ENCODE data around the gene PIRT.

DNA sequence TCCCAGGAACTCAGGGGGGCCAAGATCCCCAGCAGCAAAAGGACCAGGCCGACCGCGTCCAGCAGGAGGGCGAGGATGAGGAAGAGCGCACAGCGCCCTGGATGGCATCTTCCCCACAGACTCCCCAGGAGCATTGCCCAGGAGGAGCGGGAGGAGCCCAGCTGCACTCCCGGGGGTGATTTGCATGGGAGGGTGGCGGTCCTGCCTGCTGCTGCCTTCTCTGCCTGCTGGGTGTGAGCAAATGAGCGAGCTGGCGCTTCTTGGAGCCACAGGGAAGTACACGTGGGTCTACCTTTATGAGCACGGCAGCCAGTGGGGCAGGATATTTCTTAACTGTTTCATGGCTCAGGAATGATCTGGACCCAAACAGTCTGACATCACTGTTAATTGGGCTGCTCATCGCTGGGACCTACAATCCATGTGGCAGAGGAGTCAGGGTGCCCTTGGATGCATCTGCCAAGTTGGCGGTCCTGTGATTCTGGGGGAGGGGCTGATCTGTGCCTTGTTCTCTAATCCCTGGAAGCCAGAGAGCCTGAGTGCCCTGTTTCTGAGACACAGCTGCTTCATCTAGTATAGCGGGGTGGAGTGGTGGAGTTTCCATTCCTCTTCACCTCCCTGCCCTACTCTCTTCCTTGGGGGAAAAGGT is 33.9 kb downstream of the PIRT start, which contains the start of gene TMEM238L:
- TF ChIP-seq POLR2A (IDR thresholded peaks at IDR 0.05) = no peak
- TF ChIP-seq, protein P1, sequence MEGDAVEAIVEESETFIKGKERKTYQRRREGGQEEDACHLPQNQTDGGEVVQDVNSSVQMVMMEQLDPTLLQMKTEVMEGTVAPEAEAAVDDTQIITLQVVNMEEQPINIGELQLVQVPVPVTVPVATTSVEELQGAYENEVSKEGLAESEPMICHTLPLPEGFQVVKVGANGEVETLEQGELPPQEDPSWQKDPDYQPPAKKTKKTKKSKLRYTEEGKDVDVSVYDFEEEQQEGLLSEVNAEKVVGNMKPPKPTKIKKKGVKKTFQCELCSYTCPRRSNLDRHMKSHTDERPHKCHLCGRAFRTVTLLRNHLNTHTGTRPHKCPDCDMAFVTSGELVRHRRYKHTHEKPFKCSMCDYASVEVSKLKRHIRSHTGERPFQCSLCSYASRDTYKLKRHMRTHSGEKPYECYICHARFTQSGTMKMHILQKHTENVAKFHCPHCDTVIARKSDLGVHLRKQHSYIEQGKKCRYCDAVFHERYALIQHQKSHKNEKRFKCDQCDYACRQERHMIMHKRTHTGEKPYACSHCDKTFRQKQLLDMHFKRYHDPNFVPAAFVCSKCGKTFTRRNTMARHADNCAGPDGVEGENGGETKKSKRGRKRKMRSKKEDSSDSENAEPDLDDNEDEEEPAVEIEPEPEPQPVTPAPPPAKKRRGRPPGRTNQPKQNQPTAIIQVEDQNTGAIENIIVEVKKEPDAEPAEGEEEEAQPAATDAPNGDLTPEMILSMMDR (IDR thresholded peaks at IDR 0.05) = no peak
- TF ChIP-seq EP300 (IDR thresholded peaks at IDR 0.05) = no peak
- no peak for TF ChIP-seq POLR2AphosphoS5 (IDR thresholded peaks at IDR 0.05)
